MCF 10A (cell line): ENCODE results near the gene GDNF. TPM values are rescaled to one million over a fixed set of nuclear protein-coding genes. Genes with fewer than 3 reads are reported as not detected.

Experiments used
- BruUV-seq: library from RNA; stranded (reverse); fragments of 400-500 nt; replicated peaks from 2 replicates; lab custom pipeline; 2021; lab: Mats Ljungman, UMichigan
- CTCF ChIA-PET: fragments of 300-600 bp; sonication (Branson Sonifier 250); formaldehyde crosslinking; extraction: SDS; loops from one replicate; lab custom pipeline; 2021; ENCODE audit warnings: antibody characterized with exemption, inconsistent platforms; lab: Yijun Ruan, JAX
- POLR2A ChIA-PET: fragments of 300-600, 350-650 bp; sonication (Branson Sonifier 250); formaldehyde crosslinking; extraction: SDS; loops from one replicate; lab custom pipeline; 2020; ENCODE audit warnings: antibody characterized with exemption, inconsistent platforms; lab: Yijun Ruan, JAX
- DNase-seq: peaks from one replicate; pipeline ENCODE4 v3.0.0-alpha.2; 2018; ENCODE audit not compliant: unreplicated experiment
- H3K27ac Mint-ChIP-seq: one replicate; pipeline ENCODE4 v1.8.0; 2022; ENCODE audit warnings: mild to moderate bottlenecking, low read depth, mixed read lengths; ENCODE audit not compliant: unreplicated experiment
- H3K27me3 Mint-ChIP-seq: one replicate; pipeline ENCODE4 v1.8.0; 2022; ENCODE audit warnings: mixed read lengths; ENCODE audit not compliant: insufficient read depth, unreplicated experiment
- H3K36me3 Mint-ChIP-seq: one replicate; pipeline ENCODE4 v1.8.0; 2022; ENCODE audit warnings: mild to moderate bottlenecking, moderate library complexity, mixed read lengths; ENCODE audit not compliant: insufficient read depth, unreplicated experiment
- H3K4me1 Mint-ChIP-seq: one replicate; pipeline ENCODE4 v1.8.0; 2022; ENCODE audit warnings: mixed read lengths; ENCODE audit not compliant: insufficient read depth, unreplicated experiment
- H3K4me3 Mint-ChIP-seq: one replicate; pipeline ENCODE4 v1.8.0; 2022; ENCODE audit warnings: mild to moderate bottlenecking, moderate library complexity, mixed read lengths; ENCODE audit not compliant: unreplicated experiment
- H3K9me3 Mint-ChIP-seq: one replicate; pipeline ENCODE4 v1.8.0; 2022; ENCODE audit warnings: mixed read lengths; ENCODE audit not compliant: unreplicated experiment
- intact Hi-C: fragments of 100-400 bp; cut with micrococcal nuclease; formaldehyde crosslinking; loops from 2 replicates; pipeline ENCODE4 v1.14.1; 2022
- total RNA-seq: library from RNA; stranded (reverse); gene quantifications from 2 replicates; pipeline ENCODE4 v1.2.3, GENCODE V29; 2022
- TF ChIP-seq, protein P1 (sequence below): fragments of 200-600 bp; IDR thresholded peaks from one replicate; pipeline ENCODE4 v1.8.0; 2022; ENCODE audit warnings: antibody characterized with exemption, mild to moderate bottlenecking; ENCODE audit not compliant: unreplicated experiment

GDNF gene
- total RNA-seq, 1 experiment from 2014 or later, result not detected

DNA sequence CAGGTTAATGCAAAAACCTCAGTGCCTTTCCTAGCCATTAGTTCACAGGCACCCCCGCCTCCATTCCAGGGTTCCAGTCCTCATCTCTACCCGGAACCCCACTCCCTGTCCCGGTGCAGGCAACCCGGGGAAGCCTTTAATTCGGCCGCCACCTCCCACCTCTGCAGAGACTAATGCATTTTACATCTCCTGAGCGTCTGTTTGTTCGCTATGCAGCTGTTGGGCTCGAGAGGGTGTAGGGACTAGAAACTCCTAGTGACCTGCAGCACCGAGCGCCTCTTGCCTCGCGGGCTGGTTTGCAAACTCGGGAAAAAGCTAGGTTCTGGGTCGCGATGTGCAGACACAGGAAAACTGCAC, 3.6 kb downstream of the GDNF start:
- Mint-ChIP-seq H3K36me3 (no peaks in the 10 kb centered on the region), H3K27ac (no peak overlapping the region), H3K4me3 (no peak overlapping the region), H3K9me3 (no peaks in the 10 kb centered on the region), H3K4me1 (peaks cover 10% of the 10 kb centered on the region), H3K27me3 (peaks cover 9% of the 10 kb centered on the region)
- CTCF ChIA-PET, result interaction anchor here (0.8 to 9.5 kb wide), 10 partner anchors 28 to 423 kb away, joined by 3 to 156 read pairs (median 6); no protein-coding TSS in a partner anchor
- intact Hi-C loops, result loop anchor here (5.0 kb wide), 2 partner anchors 186 to 304 kb away; no protein-coding TSS in a partner anchor
- POLR2A ChIA-PET, result no interaction called here
- no TSS peak for BruUV-seq
- DNase-seq, result no peak
- TF ChIP-seq, protein P1, sequence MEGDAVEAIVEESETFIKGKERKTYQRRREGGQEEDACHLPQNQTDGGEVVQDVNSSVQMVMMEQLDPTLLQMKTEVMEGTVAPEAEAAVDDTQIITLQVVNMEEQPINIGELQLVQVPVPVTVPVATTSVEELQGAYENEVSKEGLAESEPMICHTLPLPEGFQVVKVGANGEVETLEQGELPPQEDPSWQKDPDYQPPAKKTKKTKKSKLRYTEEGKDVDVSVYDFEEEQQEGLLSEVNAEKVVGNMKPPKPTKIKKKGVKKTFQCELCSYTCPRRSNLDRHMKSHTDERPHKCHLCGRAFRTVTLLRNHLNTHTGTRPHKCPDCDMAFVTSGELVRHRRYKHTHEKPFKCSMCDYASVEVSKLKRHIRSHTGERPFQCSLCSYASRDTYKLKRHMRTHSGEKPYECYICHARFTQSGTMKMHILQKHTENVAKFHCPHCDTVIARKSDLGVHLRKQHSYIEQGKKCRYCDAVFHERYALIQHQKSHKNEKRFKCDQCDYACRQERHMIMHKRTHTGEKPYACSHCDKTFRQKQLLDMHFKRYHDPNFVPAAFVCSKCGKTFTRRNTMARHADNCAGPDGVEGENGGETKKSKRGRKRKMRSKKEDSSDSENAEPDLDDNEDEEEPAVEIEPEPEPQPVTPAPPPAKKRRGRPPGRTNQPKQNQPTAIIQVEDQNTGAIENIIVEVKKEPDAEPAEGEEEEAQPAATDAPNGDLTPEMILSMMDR, result no peak

DNA sequence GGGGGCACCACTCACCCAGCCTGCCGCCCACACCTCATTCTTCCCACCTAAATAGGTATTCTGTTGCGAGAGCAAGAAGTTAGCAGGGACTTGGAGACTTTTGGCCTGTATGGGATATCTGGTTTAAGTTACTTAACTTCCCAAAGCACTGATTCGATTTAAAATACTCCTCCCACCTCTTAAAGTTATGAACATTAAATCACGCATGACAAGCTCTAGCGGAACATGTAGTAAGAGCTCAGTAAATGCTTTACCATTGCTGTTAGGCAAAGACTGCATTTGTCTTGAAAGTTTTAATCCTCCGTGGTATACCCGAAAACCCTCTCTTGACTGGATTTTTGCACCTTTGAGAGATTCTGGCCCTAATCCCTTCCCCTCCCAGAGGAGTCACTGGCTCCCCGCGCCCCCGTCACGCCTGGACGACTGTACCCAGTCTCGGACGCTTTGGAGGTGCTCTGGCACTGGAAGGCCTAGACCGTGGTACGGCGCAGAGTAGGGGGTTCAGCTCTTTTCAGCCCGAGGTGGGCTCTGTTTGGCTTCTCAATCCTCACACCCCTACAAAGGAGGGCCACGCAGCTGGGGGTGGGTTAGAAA, 4.4 kb downstream of the GDNF start:
- H3K27ac Mint-ChIP-seq, result no peak overlapping the region
- peaks cover 10% of the 10 kb centered on the region for H3K4me1 Mint-ChIP-seq
- H3K27me3 Mint-ChIP-seq, result peaks cover 9% of the 10 kb centered on the region
- H3K9me3 Mint-ChIP-seq, result no peaks in the 10 kb centered on the region
- intact Hi-C loops, result loop anchor here (5.0 kb wide), 2 partner anchors 187 to 303 kb away; no protein-coding TSS in a partner anchor
- H3K4me3 Mint-ChIP-seq, result no peak overlapping the region
- POLR2A ChIA-PET, result no interaction called here
- no peaks in the 10 kb centered on the region for H3K36me3 Mint-ChIP-seq
- DNase-seq, result no peak
- TF ChIP-seq, protein P1, result no peak
- CTCF ChIA-PET, result interaction anchor here (0.6 to 9.5 kb wide), 6 partner anchors 91 to 373 kb away, joined by 3 to 156 read pairs (median 4); no protein-coding TSS in a partner anchor
- no TSS peak for BruUV-seq

DNA sequence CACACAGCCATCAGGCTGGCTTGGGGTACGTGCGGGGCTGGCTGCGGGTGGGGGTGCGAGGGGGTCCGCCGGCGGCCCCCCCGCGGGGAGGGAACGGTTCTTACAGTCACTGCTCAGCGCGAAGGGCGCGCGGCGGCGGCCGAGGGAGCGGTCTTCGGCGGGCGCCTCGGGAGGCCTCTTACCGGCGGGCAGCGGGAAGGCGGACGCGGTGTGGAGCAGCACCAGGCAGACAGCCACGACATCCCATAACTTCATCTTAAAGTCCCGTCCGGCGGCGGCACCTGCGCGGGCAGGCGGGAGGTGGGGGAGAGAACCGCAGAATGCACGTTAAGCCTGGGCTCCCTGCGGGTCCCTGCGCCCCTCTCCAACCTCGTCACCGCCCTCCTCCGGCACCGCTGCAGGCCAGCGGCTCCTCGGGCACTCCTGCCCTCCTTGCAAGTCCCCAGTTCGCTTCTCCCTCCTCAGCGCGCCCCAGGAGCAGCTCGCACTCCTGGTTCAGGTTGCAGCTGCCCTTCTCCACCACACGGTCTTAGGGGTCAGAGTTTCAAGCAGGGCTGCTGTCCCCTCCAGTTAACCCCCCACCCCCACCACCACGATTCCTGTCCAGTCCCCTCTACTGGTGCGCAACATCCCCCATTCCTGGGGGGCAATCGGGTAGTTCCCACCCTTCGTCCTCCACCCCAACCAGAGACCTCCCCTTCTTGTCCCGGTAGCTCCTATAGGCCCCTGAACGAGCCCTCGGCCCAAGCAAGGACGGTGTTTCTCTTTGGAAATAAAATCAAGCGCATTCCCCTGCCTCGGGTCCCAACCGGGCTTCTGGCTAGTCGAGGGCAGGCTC, 5.1 kb downstream of the GDNF start:
- Mint-ChIP-seq H3K9me3 (no peaks in the 10 kb centered on the region), H3K4me1 (peaks cover 10% of the 10 kb centered on the region), H3K4me3 (no peak overlapping the region), H3K27ac (no peak overlapping the region), H3K27me3 (peaks cover 9% of the 10 kb centered on the region), H3K36me3 (no peaks in the 10 kb centered on the region)
- ChIA-PET CTCF (interaction anchor here (0.9 to 9.5 kb wide), 2 partner anchors 91 to 356 kb away, joined by 3 to 156 read pairs; no protein-coding TSS in a partner anchor), POLR2A (no interaction called here)
- BruUV-seq, result no TSS peak
- no peak for DNase-seq
- intact Hi-C loops, result loop anchor here (5.0 kb wide), 2 partner anchors 188 to 302 kb away; no protein-coding TSS in a partner anchor
- TF ChIP-seq, protein P1, result no peak

DNA sequence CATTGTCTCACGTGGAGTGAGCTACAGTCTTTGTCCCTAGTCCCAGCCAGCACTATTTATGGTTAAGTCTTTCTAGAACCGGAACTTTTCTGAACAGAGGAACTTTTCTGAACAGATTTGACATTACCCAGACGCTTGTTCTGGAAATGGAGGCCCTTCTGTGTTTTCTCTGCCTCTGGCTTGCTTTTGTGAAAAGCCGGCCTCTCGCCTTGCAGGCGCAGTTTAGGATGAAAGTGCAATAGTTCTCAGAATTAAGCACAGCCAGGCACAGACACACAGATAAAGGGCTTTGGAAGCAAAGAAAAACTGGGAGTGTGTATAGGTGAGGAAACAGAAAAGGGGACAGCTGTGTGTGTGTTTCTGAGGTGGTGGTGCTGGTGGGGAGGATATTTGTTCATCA, 5.9 kb downstream of the GDNF start:
- no peak for DNase-seq
- ChIA-PET CTCF (interaction anchor here (0.6 to 9.5 kb wide), 3 partner anchors 46 to 357 kb away, joined by 3 to 156 read pairs (median 4); no protein-coding TSS in a partner anchor), POLR2A (interaction anchor here (0.7 to 1.4 kb wide), 3 partner anchors 47 to 361 kb away, joined by 3 to 5 read pairs (median 3); no protein-coding TSS in a partner anchor)
- Mint-ChIP-seq H3K27me3 (peaks cover 9% of the 10 kb centered on the region), H3K4me3 (no peak overlapping the region), H3K36me3 (no peaks in the 10 kb centered on the region), H3K4me1 (peaks cover 10% of the 10 kb centered on the region), H3K27ac (no peak overlapping the region), H3K9me3 (no peaks in the 10 kb centered on the region)
- no TSS peak for BruUV-seq
- TF ChIP-seq, protein P1, result no peak
- intact Hi-C loops, result no loop called here
